Kidney epithelial cell (primary cell): ENCODE measurements around the gene IGFN1. TPM values are rescaled to one million over a fixed set of nuclear protein-coding genes. Genes with fewer than 3 reads are reported as not detected.

Experiments
- DNase-seq: peaks from one replicate; pipeline ENCODE4 v3.0.0-alpha.2; 2010; ENCODE audit warnings: low read depth
- H3K27me3 ChIP-seq: 2 replicates; pipeline ENCODE4 v1.6.0; 2011; ENCODE audit warnings: low read length; ENCODE audit not compliant: control insufficient read depth, insufficient read depth
- H3K36me3 ChIP-seq: 2 replicates; pipeline ENCODE4 v1.5.1; 2011; ENCODE audit warnings: low read length; ENCODE audit not compliant: control insufficient read depth, insufficient read depth
- H3K4me3 ChIP-seq: 2 replicates; pipeline ENCODE4 v1.5.1; 2011; ENCODE audit warnings: low read depth, mild to moderate bottlenecking, control low read depth, low read length
- total RNA-seq: library from RNA; depleted of rRNA; stranded (reverse); fragments of >200 nt; gene quantifications from 2 replicates; pipeline ENCODE4 v1.2.3, GENCODE V29; 2015
- TF ChIP-seq, protein P1 (sequence below): IDR thresholded peaks from 2 replicates; pipeline ENCODE4 v1.5.1; 2011; ENCODE audit warnings: mild to moderate bottlenecking, moderate library complexity, low read length, control low read depth, inconsistent platforms; ENCODE audit not compliant: insufficient read depth, poor library complexity, severe bottlenecking

Gene IGFN1
- total RNA-seq, 1 donor from 2014 or later, result 0.54 TPM

GRCh38 chr1:201147396-201148015 lies 43.1 kb upstream of the IGFN1 start:
- Histone ChIP-seq H3K36me3 (peaks cover 5% of the 10 kb centered on the region), H3K4me3 (no peak overlapping the region), H3K27me3 (no peaks in the 10 kb centered on the region)
- no peak for DNase-seq
- TF ChIP-seq, protein P1, sequence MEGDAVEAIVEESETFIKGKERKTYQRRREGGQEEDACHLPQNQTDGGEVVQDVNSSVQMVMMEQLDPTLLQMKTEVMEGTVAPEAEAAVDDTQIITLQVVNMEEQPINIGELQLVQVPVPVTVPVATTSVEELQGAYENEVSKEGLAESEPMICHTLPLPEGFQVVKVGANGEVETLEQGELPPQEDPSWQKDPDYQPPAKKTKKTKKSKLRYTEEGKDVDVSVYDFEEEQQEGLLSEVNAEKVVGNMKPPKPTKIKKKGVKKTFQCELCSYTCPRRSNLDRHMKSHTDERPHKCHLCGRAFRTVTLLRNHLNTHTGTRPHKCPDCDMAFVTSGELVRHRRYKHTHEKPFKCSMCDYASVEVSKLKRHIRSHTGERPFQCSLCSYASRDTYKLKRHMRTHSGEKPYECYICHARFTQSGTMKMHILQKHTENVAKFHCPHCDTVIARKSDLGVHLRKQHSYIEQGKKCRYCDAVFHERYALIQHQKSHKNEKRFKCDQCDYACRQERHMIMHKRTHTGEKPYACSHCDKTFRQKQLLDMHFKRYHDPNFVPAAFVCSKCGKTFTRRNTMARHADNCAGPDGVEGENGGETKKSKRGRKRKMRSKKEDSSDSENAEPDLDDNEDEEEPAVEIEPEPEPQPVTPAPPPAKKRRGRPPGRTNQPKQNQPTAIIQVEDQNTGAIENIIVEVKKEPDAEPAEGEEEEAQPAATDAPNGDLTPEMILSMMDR, result no peak

DNA sequence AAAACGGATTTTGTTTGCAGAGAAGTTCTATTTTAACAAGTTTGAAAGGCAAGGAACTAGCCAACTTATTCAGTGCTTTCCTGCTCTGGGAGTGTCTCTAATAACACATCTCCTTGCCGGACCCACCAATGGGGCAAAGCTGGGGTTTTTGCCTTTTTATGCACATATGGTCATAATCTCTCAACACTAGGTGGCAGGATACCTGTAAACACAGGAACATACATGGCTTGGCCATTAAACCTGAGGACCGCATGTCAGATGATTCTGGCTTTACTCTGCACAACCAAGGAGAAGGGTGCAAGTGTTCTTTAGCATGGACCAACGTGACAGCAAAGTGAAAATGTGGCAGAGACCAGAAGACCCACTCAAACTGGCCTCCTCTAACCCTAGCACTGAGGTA lies 41.2 kb upstream of the IGFN1 start:
- no peak overlapping the region for H3K4me3 ChIP-seq
- TF ChIP-seq, protein P1, result peak; percentile 53
- H3K27me3 ChIP-seq, result no peaks in the 10 kb centered on the region
- DNase-seq, result no peak
- peaks cover 2% of the 10 kb centered on the region for H3K36me3 ChIP-seq

DNA sequence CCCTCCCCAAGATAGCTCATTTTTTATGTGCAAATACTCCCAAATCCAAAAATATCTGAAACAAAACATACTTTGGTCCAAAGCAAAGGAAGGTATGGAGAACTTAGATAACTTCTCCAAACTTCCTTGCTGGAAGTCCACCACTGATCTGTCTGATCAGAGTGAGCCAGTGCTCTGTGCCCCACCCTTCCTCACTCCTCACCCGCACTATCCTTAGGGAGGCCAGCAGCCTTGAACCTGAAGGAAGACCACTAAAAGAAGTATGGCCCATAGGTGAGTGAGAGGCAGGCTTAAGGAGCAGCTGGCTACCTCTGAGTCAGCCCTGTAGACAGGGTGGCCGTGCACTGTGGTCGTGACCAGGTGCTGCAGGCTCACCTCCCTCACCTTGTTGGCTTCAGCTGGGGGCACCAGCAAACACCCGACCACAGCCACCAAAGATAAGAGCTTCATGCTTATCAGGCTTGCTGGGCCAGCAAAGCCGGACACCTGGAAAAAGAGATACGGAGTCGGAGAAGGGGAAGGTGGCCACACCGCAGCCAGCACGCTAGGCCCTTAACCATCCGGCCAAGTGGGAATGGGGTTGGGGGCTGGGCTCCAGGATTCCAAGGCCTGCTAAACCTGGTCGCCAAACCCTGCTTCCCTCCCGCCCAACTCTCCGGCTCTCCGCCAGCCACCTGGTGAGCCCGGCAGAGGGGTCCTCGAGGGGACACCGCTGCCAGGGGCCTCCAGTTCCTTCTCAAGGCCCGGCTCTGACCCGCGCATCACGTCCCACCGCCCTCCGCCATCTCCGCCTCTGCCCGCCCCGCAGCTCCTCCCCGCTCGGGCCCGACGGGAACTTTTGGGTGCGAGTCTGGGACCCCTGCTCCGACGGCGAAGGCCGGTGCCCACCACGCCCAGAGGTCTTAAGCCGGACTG lies 36.9 kb upstream of the IGFN1 start:
- Histone ChIP-seq H3K4me3 (peak overlapping the region; percentile 87), H3K27me3 (no peaks in the 10 kb centered on the region), H3K36me3 (no peaks in the 10 kb centered on the region)
- TF ChIP-seq, protein P1, result no peak
- no peak for DNase-seq

DNA sequence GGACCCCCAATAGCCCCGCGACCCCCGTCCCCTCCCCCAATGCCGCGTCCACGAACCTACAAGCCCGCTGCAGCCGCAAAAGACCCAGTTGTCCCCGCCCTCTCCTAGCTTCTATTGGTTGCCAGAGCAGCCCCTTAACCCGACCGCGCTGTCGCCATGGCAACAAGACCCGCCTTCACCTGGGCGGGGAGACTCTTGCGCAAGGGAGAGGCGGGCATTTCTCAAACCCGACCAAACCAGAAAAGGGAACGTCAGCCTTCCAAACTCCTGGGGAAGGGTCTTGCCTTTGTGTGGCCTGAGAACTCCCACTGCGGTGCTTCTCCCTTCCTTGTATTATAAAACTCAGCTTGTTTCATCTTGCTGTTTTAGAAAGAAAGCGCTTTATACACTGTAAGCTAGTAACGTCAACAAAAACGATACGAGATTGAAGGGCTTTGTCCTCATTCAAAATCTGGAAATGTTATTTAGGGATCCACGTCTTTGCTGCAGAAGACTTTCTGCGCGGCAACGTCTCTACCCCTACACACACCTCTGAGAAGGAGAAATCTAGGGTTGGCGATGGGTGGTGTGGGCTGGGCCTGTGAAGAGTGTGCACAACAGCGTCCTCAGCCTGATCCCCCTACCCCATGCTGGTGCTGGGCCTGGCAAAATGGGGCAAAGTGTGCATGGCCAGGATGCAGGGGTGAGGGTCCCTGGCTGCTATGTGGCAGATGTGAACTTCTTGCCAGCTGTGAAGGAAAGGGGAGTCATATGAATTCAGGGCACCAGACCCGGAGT lies 36.0 kb upstream of the IGFN1 start, which contains the start of gene TMEM9:
TMEM9 (minus strand) TSS at position 86 of the 777 bp plus-strand sequence. CDS start 551 bp downstream, outside the sequence.
- H3K27me3 ChIP-seq, result no peaks in the 10 kb centered on the region
- no peaks in the 10 kb centered on the region for H3K36me3 ChIP-seq
- DNase-seq, result peak; percentile 65
- H3K4me3 ChIP-seq, result peak within 1 kb of the TSS; percentile 87
- TF ChIP-seq, protein P1, result no peak

GRCh38 chr1:201155354-201155753 lies 35.3 kb upstream of the IGFN1 start:
- no peaks in the 10 kb centered on the region for H3K36me3 ChIP-seq
- H3K4me3 ChIP-seq, result no peak overlapping the region
- TF ChIP-seq, protein P1, result no peak
- no peak for DNase-seq
- no peaks in the 10 kb centered on the region for H3K27me3 ChIP-seq
